ENCODE data around the gene RPS24. TPM values are rescaled to one million over a fixed set of nuclear protein-coding genes. Genes with fewer than 3 reads are reported as not detected.

The RPS24 gene
- total and polyA plus RNA-seq, 2 of the 13 experiments (the other 11 are each of a cell fraction or from before 2014, with no cell fraction given) = 2,690 to 3,319 TPM

GRCh38 chr10:77989081-77989724 is 44.5 kb upstream of the RPS24 start (continued):
- no peak for TF ChIP-seq ATF6 (CRISPR knock-in tag; conservative IDR thresholded peaks at IDR 0.05)

- no peak for FAIRE-seq
- peaks cover 7 to 44% of the 10 kb centered on the region in 2 experiments for H3K36me3 ChIP-seq (replicated peaks in 1 of 2; ENCODE audit: control insufficient read depth in 1 of 2, insufficient read depth in 2 of 2, low read length in 2 of 2)
- BruUV-seq (replicated peaks) = no TSS peak
- no peak overlapping the region for H3K4me3 ChIP-seq (replicated peaks in 1 of 3; ENCODE audit: insufficient read depth in 1 of 3, low read depth in 2 of 3, low read length in 3 of 3)
- no peak for TF ChIP-seq YY1 (IDR thresholded peaks at IDR 0.05; ENCODE audit: insufficient read depth, insufficient replicate concordance, low read depth, low read length)
- TF ChIP-seq PPARG (CRISPR knock-in tag; conservative IDR thresholded peaks at IDR 0.05) = no peak
- no peak for TF ChIP-seq ZNF484 (CRISPR knock-in tag; IDR thresholded peaks at IDR 0.05; ENCODE audit: borderline replicate concordance, low read depth)
- no peak for TF ChIP-seq ZNF576 (CRISPR knock-in tag; IDR thresholded peaks at IDR 0.05)
- TF ChIP-seq TCF7 (IDR thresholded peaks at IDR 0.05; ENCODE audit: low read depth) = no peak
- no peak for TF ChIP-seq TCF12 (IDR thresholded peaks at IDR 0.05)
- TF ChIP-seq TCF12 (CRISPR knock-in tag; IDR thresholded peaks at IDR 0.05) = no peak
- TF ChIP-seq ATF3 (CRISPR knock-in tag; IDR thresholded peaks at IDR 0.05) = no peak
- no peak for TF ChIP-seq ZNF143 (CRISPR knock-in tag; IDR thresholded peaks at IDR 0.05)
- TF ChIP-seq SNAI1 (CRISPR knock-in tag; IDR thresholded peaks at IDR 0.05; ENCODE audit: borderline replicate concordance) = no peak
- no peak for TF ChIP-seq MXD3 (CRISPR knock-in tag; IDR thresholded peaks at IDR 0.05)
- no peak for TF ChIP-seq RAD21 (CRISPR knock-in tag; IDR thresholded peaks at IDR 0.05)
- TF ChIP-seq SKIL (CRISPR knock-in tag; IDR thresholded peaks at IDR 0.05; ENCODE audit: borderline replicate concordance) = no peak
- no peak for TF ChIP-seq ZNF776 (CRISPR knock-in tag; IDR thresholded peaks at IDR 0.05)
- TF ChIP-seq FOXA1 (IDR thresholded peaks at IDR 0.05) = no peak
- TF ChIP-seq FOXA1 (CRISPR knock-in tag; IDR thresholded peaks at IDR 0.05) = no peak
- no peak for TF ChIP-seq ZNF558 (CRISPR knock-in tag; IDR thresholded peaks at IDR 0.05; ENCODE audit: borderline replicate concordance)
- in situ Hi-C loops (cut with HindIII; ENCODE audit: extremely low pct_ligation_motif_present, low pct_unique_long_range_greater_than_20kb) (no loop called here), intact Hi-C loops (cut with micrococcal nuclease; ENCODE audit: unreplicated experiment) (no loop called here)
- H3K9ac ChIP-seq (ENCODE audit: insufficient read depth, low read depth, low read length) = no peak overlapping the region
- H3K79me2 ChIP-seq (ENCODE audit: insufficient read depth, low read length) = no peaks in the 10 kb centered on the region
- peaks cover 22% of the 10 kb centered on the region for H3K4me1 ChIP-seq (ENCODE audit: insufficient read depth, low read length)
- H3K4me2 ChIP-seq (ENCODE audit: low read depth, low read length) = no peak overlapping the region
- H3K27ac ChIP-seq (ENCODE audit: extremely low read length, insufficient read depth, low read length) = no peak overlapping the region
- WGBS (ENCODE audit: low lambda C conversion rate) = 94% methylated on average over 3 of the region's 3 CpGs
- no peaks in the 10 kb centered on the region for H4K20me1 ChIP-seq (ENCODE audit: insufficient read depth, low read length)
- no peak for DNase-seq (ENCODE audit: low spot score)
- no peak overlapping the region for H2AFZ ChIP-seq (ENCODE audit: low read length)
- ATAC-seq = no peak
- no peaks in the 10 kb centered on the region for H3K27me3 ChIP-seq (ENCODE audit: control insufficient read depth in 1 of 2, insufficient read depth in 2 of 2, low read length in 2 of 2)
- ChIA-PET POLR2A (no interaction called here), CTCF (ENCODE audit: low intra/inter-chr PET ratio, low total read pairs) (no interaction called here)
- H3K9me3 ChIP-seq (ENCODE audit: low read length) = no peaks in the 10 kb centered on the region
Observed at GRCh38 chr10:77993620-77994019, 40.0 kb upstream of the RPS24 start.

Data from HepG2 (cell line).